Vein endothelial cell (primary cell): ENCODE measurements around the gene PSME2. TPM values are rescaled to one million over a fixed set of nuclear protein-coding genes. Genes with fewer than 3 reads are reported as not detected.

Experiments used
- small RNA-seq: library from RNA; depleted of rRNA; stranded (forward); fragments of <200 nt; gene quantifications from one replicate; pipeline ENCODE3, GENCODE V24; 2012
- total RNA-seq: library from RNA; depleted of rRNA; stranded (reverse); fragments of >200 nt; gene quantifications from 2 replicates; pipeline ENCODE4 v1.2.3, GENCODE V29; 2012

Gene PSME2
- total RNA-seq, 1 donor, result 54.7 TPM

Small RNA genes lying within 50 kb of the gene (small RNA-seq; reads per million reads assigned to genes)
- 0.13 reads per million for gene AL136295.4
- gene IPO4, result not detected
- 0.11 reads per million for gene IRF9
- gene RNA5SP383, result 0.27 reads per million, percentile 4 among the genes with 10 or more reads in this experiment

Other genes with a start within 250 kb of the PSME2 start
- gene DHRS4, start 192.8 kb downstream of the PSME2 start, total RNA-seq, result 31.7 and 35.9 TPM in 2 replicates
- 8.6 and 10.8 TPM in 2 replicates for gene DHRS4L2, start 157.7 kb downstream of the PSME2 start, total RNA-seq
- under 0.01 TPM in 1 of 2 replicates, not detected in the other for gene CARMIL3, start 94.6 kb downstream of the PSME2 start, total RNA-seq
- not detected in 2 replicates for gene CPNE6, start 75.0 kb downstream of the PSME2 start, total RNA-seq
- gene PCK2, start 52.3 kb downstream of the PSME2 start, total RNA-seq, result 3.0 and 8.5 TPM in 2 replicates
- gene DCAF11, start 31.8 kb downstream of the PSME2 start, total RNA-seq, result 47.0 and 51.9 TPM in 2 replicates
- gene NRL, start 31.7 kb downstream of the PSME2 start, total RNA-seq, result 0.98 and 1.1 TPM in 2 replicates
- gene FITM1, start 16.0 kb downstream of the PSME2 start, total RNA-seq, result 0.65 TPM in 1 of 2 replicates, not detected in the other
- gene PSME1, start 10.4 kb downstream of the PSME2 start, total RNA-seq, result 68.6 and 101 TPM in 2 replicates
- 8.5 and 16.3 TPM in 2 replicates for gene EMC9, start 5.0 kb downstream of the PSME2 start, total RNA-seq
- gene RNF31, start 888 bp upstream of the PSME2 start, total RNA-seq, result 48.3 and 60.3 TPM in 2 replicates
- 31.0 and 35.6 TPM in 2 replicates for gene IRF9, start 14.7 kb upstream of the PSME2 start, total RNA-seq
- 1.3 and 4.1 TPM in 2 replicates for gene REC8, start 25.5 kb upstream of the PSME2 start, total RNA-seq
- gene IPO4, start 42.2 kb upstream of the PSME2 start, total RNA-seq, result 51.3 and 58.8 TPM in 2 replicates
- gene TM9SF1, start 48.8 kb upstream of the PSME2 start, total RNA-seq, result 53.6 and 62.3 TPM in 2 replicates
- 0.10 TPM in 1 of 2 replicates, not detected in the other for gene TSSK4, start 59.1 kb upstream of the PSME2 start, total RNA-seq
- gene CHMP4A, start 66.9 kb upstream of the PSME2 start, total RNA-seq, result 25.6 and 33.3 TPM in 2 replicates
- gene MDP1, start 69.5 kb upstream of the PSME2 start, total RNA-seq, result 9.1 TPM in 2 replicates
- gene NEDD8, start 85.8 kb upstream of the PSME2 start, total RNA-seq, result 128 and 131 TPM in 2 replicates
- 67.4 and 69.9 TPM in 2 replicates for gene GMPR2, start 86.3 kb upstream of the PSME2 start, total RNA-seq
- gene TINF2, start 96.0 kb upstream of the PSME2 start, total RNA-seq, result 55.5 and 59.4 TPM in 2 replicates
- 0.98 and 1.8 TPM in 2 replicates for gene TGM1, start 116.6 kb upstream of the PSME2 start, total RNA-seq
- 35.1 and 45.1 TPM in 2 replicates for gene RABGGTA, start 125.0 kb upstream of the PSME2 start, total RNA-seq
- 12.4 and 21.6 TPM in 2 replicates for gene DHRS1, start 153.2 kb upstream of the PSME2 start, total RNA-seq
- 32.3 and 34.9 TPM in 2 replicates for gene NOP9, start 153.2 kb upstream of the PSME2 start, total RNA-seq
- 1.6 and 3.0 TPM in 2 replicates for gene CIDEB, start 161.4 kb upstream of the PSME2 start, total RNA-seq
- gene LTB4R2, start 163.5 kb upstream of the PSME2 start, total RNA-seq, result 6.5 and 10.6 TPM in 2 replicates
- 2.9 and 3.2 TPM in 2 replicates for gene LTB4R, start 164.9 kb upstream of the PSME2 start, total RNA-seq
- gene ADCY4, start 188.5 kb upstream of the PSME2 start, total RNA-seq, result 55.1 and 90.2 TPM in 2 replicates
- 4.2 and 4.9 TPM in 2 replicates for gene RIPK3, start 193.4 kb upstream of the PSME2 start, total RNA-seq
- gene NFATC4, start 221.6 kb upstream of the PSME2 start, total RNA-seq, result 11.4 and 20.0 TPM in 2 replicates